CD4-positive, alpha-beta T cell (primary cell): ENCODE data around the gene MAPK14. TPM values are rescaled to one million over a fixed set of nuclear protein-coding genes. Genes with fewer than 3 reads are reported as not detected.
A peak's percentile ranks its signal among the peaks of the same experiment; 100 is the strongest.

Experiments used
- ATAC-seq: fragments of 200-7000 bp; cut with Tn5 transposase; one replicate; pipeline ENCODE4 v1.10.0; 2022; ENCODE audit warnings: mild to moderate bottlenecking; ENCODE audit not compliant: poor library complexity
- CTCF ChIA-PET: fragments of 350-600 bp; sonication (Branson Sonifier 250); formaldehyde crosslinking; loops from one replicate; lab custom pipeline; 2021; ENCODE audit warnings: antibody characterized with exemption, inconsistent platforms; lab: Charles Lee
- POLR2A ChIA-PET: fragments of 350-600 bp; sonication (Branson Sonifier 250); formaldehyde crosslinking; loops from one replicate; lab custom pipeline; 2021; ENCODE audit warnings: antibody characterized with exemption, inconsistent platforms; lab: Charles Lee
- DNase-seq, 14 experiments: peaks; one replicate each; pipeline ENCODE4 v3.0.0-alpha.2; 2013 to 2020; ENCODE audit warnings: mixed read lengths in 2 of 14
- H3K27ac ChIP-seq, 2 donors: one replicate each; pipeline versions ENCODE4 v1.5.1 to v1.7.0; 2013; ENCODE audit warnings: low read length in 2 of 2, low read depth in 1 of 2, mild to moderate bottlenecking in 1 of 2
- H3K27me3 ChIP-seq, 2 experiments: 1 replicate in 1 of 2; 2 replicates in 1 of 2; pipeline versions ENCODE4 v1.6.1 to v1.7.0; 2013; ENCODE audit warnings: low read length in 2 of 2, control low read depth in 1 of 2, mild to moderate bottlenecking in 1 of 2, moderate library complexity in 1 of 2; ENCODE audit not compliant: insufficient read depth in 2 of 2, control insufficient read depth in 1 of 2
- H3K36me3 ChIP-seq: one replicate; pipeline ENCODE4 v1.6.1; 2013; ENCODE audit warnings: low read length, control low read depth; ENCODE audit not compliant: insufficient read depth
- H3K4me1 ChIP-seq: one replicate; pipeline ENCODE4 v1.6.1; 2013; ENCODE audit warnings: low read length, control low read depth; ENCODE audit not compliant: insufficient read depth
- H3K4me3 ChIP-seq: one replicate; pipeline ENCODE4 v1.5.1; 2013; ENCODE audit warnings: mild to moderate bottlenecking, low read length, moderate library complexity
- H3K9me3 ChIP-seq, 2 experiments: 1 replicate in 1 of 2; 2 replicates in 1 of 2; pipeline versions ENCODE4 v1.6.1 to v1.7.0; 2013; ENCODE audit warnings: low read length in 2 of 2, mild to moderate bottlenecking in 2 of 2, control low read depth in 1 of 2, moderate library complexity in 1 of 2; ENCODE audit not compliant: control insufficient read depth in 1 of 2, insufficient read depth in 1 of 2
- H3K27ac Mint-ChIP-seq: one replicate; pipeline ENCODE4 v1.8.0; 2020; ENCODE audit warnings: mixed read lengths
- H3K27me3 Mint-ChIP-seq: one replicate; pipeline ENCODE4 v1.8.0; 2021; ENCODE audit warnings: mixed read lengths
- H3K36me3 Mint-ChIP-seq: one replicate; pipeline ENCODE4 v1.8.0; 2021; ENCODE audit warnings: low read depth, mixed read lengths
- H3K4me1 Mint-ChIP-seq: one replicate; pipeline ENCODE4 v1.8.0; 2021; ENCODE audit warnings: low read depth, mixed read lengths
- H3K4me3 Mint-ChIP-seq: one replicate; pipeline ENCODE4 v1.8.0; 2020; ENCODE audit warnings: mild to moderate bottlenecking, mixed read lengths
- H3K9me3 Mint-ChIP-seq: one replicate; pipeline ENCODE4 v1.8.0; 2020; ENCODE audit warnings: mixed read lengths
- CTCF ChIP-seq: fragments of 200-600 bp; IDR thresholded peaks from one replicate; pipeline ENCODE4 v1.8.0; 2022; ENCODE audit warnings: antibody characterized with exemption, mild to moderate bottlenecking
- intact Hi-C, 2 experiments: fragments of 100-400 bp; cut with DNase I in 1 of 2; cut with micrococcal nuclease in 1 of 2; formaldehyde crosslinking; loops; one replicate each; pipeline versions ENCODE4 v1.15.1 to v1.9.0; 2023 to 2025; cut with DNase I, micrococcal nuclease
- total RNA-seq, 174 experiments: library from RNA in 2 of 174; stranded (reverse) in 2 of 174; gene quantifications; one replicate each; pipeline ENCODE4 v1.2.3 and lab custom pipeline; 2021 to 2026

Gene MAPK14
- total RNA-seq, 2 experiments from 2014 or later: 42.6 to 42.8 TPM

- Histone ChIP-seq H3K27ac (no peak overlapping the region), H3K27me3 (peaks cover 10 to 21% of the 10 kb centered on the region in 2 experiments), H3K9me3 (no peaks in the 10 kb centered on the region), H3K4me3 (no peak overlapping the region), H3K4me1 (peaks cover 20% of the 10 kb centered on the region), H3K36me3 (no peaks in the 10 kb centered on the region)
- POLR2A ChIA-PET: interaction anchor here (1.4 to 4.5 kb wide), 4 partner anchors 14 to 83 kb away, joined by 3 to 57 read pairs (median 27); no protein-coding TSS in a partner anchor
- Mint-ChIP-seq H3K4me1 (peaks cover 31% of the 10 kb centered on the region), H3K9me3 (no peaks in the 10 kb centered on the region), H3K27me3 (peaks cover 25% of the 10 kb centered on the region), H3K27ac (no peak overlapping the region), H3K36me3 (peaks cover 6% of the 10 kb centered on the region), H3K4me3 (no peak overlapping the region)
- intact Hi-C loops: loop anchor here in 1 of 2 experiments (2.0 to 10.0 kb wide), 6 partner anchors 105 to 1789 kb away; partner anchors contain the start of genes KCTD20, PPIL1, PXT1 and SRPK1
- no peak for TF ChIP-seq CTCF
- CTCF ChIA-PET: interaction anchor here (3.5 to 5.2 kb wide), 2 partner anchors 69 to 106 kb away, joined by 18 to 77 read pairs; no protein-coding TSS in a partner anchor
- no peak for ATAC-seq
- no peak for DNase-seq
Observed at GRCh38 chr6:36025932-36026327, 1.7 kb upstream of the MAPK14 start.

- ATAC-seq (peak; percentile 25), DNase-seq (peak in 13 of 14 experiments; percentile 11 to 73 (median 41))
- Mint-ChIP-seq H3K4me1 (peaks cover 51% of the 10 kb centered on the region), H3K27me3 (peaks cover 20% of the 10 kb centered on the region), H3K36me3 (peaks cover 10% of the 10 kb centered on the region), H3K4me3 (peak overlapping the region; percentile 91), H3K27ac (peak overlapping the region; percentile 83), H3K9me3 (no peaks in the 10 kb centered on the region)
- Histone ChIP-seq H3K36me3 (no peaks in the 10 kb centered on the region), H3K27me3 (peaks cover 10 to 17% of the 10 kb centered on the region in 2 experiments), H3K4me3 (peak overlapping the region; percentile 99), H3K27ac (peak overlapping the region; percentile 53 to 85), H3K4me1 (peaks cover 36% of the 10 kb centered on the region), H3K9me3 (no peaks in the 10 kb centered on the region)
- POLR2A ChIA-PET: interaction anchor here (0.5 to 4.5 kb wide), 32 partner anchors 11 to 1140 kb away, joined by 3 to 57 read pairs (median 5); partner anchors contain the start of genes ANKS1A, BRPF3, MAPK13 and SRPK1
- CTCF ChIA-PET: interaction anchor here (0.7 to 5.2 kb wide), 25 partner anchors 9 to 573 kb away, joined by 3 to 77 read pairs (median 4); no protein-coding TSS in a partner anchor
- intact Hi-C loops: loop anchor here in 1 of 2 experiments (5.0 to 10.0 kb wide), 4 partner anchors 414 to 1787 kb away; partner anchors contain the start of genes KCTD20, PPIL1, PXT1 and ZFAND3
- TF ChIP-seq CTCF: no peak
Observed at GRCh38 chr6:36028088-36028876, 674 bp downstream of the MAPK14 start.

- Mint-ChIP-seq H3K4me1 (peaks cover 54% of the 10 kb centered on the region), H3K9me3 (no peaks in the 10 kb centered on the region), H3K27ac (peak overlapping the region; percentile 83), H3K27me3 (peaks cover 15% of the 10 kb centered on the region), H3K4me3 (peak overlapping the region; percentile 91), H3K36me3 (peaks cover 12% of the 10 kb centered on the region)
- Histone ChIP-seq H3K4me1 (peaks cover 42% of the 10 kb centered on the region), H3K9me3 (no peaks in the 10 kb centered on the region), H3K27me3 (peaks cover 7 to 11% of the 10 kb centered on the region in 2 experiments), H3K27ac (peak overlapping the region; percentile 53 to 85), H3K36me3 (no peaks in the 10 kb centered on the region), H3K4me3 (peak overlapping the region; percentile 99)
- TF ChIP-seq CTCF: no peak
- intact Hi-C loops: loop anchor here in 1 of 2 experiments (5.0 to 10.0 kb wide), 4 partner anchors 413 to 1786 kb away; partner anchors contain the start of genes KCTD20, PPIL1, PXT1 and ZFAND3
- peak; percentile 40 for ATAC-seq
- ChIA-PET CTCF (interaction anchor here (0.7 to 5.2 kb wide), 13 partner anchors 10 to 573 kb away, joined by 3 to 77 read pairs (median 4); no protein-coding TSS in a partner anchor), POLR2A (interaction anchor here (0.5 to 4.5 kb wide), 27 partner anchors 10 to 1140 kb away, joined by 3 to 57 read pairs (median 6); partner anchors contain the start of genes ANKS1A, BRPF3, MAPK13 and SRPK1)
- peak; percentile 40 to 85 (median 74) for DNase-seq
Observed at GRCh38 chr6:36028877-36029324, 1.3 kb downstream of the MAPK14 start.
